ENCODE data around the gene BAIAP3. TPM values are rescaled to one million over a fixed set of nuclear protein-coding genes. Genes with fewer than 3 reads are reported as not detected.
"Not testable (repeated sequence)": the region's sequence is repeated elsewhere in the genome, so short reads cannot be mapped to it uniquely, and the experiment has no call there.

The BAIAP3 gene
- polyA plus RNA-seq, 1 donor from 2014 or later = 26.0 TPM

DNA sequence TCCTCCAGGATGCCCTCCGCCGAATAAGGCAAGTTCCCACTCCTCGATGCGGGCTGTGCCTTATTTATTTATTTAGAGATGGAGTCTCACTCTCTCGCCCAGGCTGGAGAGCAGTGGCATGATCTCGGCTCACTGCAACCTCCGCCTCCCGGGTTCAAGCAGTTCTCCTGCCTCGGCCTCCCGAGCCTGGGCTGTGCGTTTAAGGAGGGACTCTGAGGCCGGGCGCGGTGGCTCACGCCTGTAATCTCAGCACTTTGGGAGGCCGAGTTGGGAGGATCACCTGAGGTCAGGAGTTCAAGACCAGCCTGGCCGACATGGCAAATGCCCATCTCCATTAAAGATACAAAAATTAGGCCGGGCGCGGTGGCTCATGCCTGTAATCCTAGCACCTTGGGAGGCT lies 5.3 kb upstream of the BAIAP3 start:
- Mint-ChIP-seq H3K4me1 (peaks cover 13 to 28% (median 20%) of the 10 kb centered on the region in 3 donors), H3K4me3 (peak overlapping the region in 1 of 4 donors; percentile 40), H3K27ac (peak overlapping the region in 2 of 3 donors; percentile 95 to 99)
- not testable (repeated sequence) for H3K36me3 Mint-ChIP-seq, H3K27me3 Mint-ChIP-seq, H3K9me3 Mint-ChIP-seq

DNA sequence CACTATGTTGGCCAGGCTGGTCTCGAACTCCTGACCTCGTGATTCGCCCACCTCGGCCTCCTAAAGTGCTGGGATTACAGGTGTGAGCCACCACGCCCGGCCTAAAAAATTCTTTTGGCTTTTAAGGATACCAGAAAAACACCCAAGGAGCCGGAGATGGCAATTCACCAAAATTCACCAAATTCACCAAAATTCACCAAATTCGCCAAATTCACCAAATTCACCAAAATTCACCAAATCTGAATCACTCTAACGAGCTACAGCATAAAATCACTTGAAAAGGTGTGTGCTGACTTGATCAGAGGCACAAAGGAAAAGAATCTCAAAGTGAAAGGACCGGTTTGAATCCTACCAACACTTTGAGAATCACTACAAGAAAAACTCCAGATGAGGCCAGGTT lies 4.5 kb upstream of the BAIAP3 start:
- H3K9me3 Mint-ChIP-seq, H3K36me3 Mint-ChIP-seq, H3K27me3 Mint-ChIP-seq: not testable (repeated sequence)
- H3K4me1 Mint-ChIP-seq = peaks cover 13 to 28% (median 20%) of the 10 kb centered on the region in 3 donors
- H3K27ac Mint-ChIP-seq = peak overlapping the region; percentile 57 to 99 (median 78)
- peak overlapping the region in 2 of 4 donors; percentile 22 to 57 for H3K4me3 Mint-ChIP-seq

DNA sequence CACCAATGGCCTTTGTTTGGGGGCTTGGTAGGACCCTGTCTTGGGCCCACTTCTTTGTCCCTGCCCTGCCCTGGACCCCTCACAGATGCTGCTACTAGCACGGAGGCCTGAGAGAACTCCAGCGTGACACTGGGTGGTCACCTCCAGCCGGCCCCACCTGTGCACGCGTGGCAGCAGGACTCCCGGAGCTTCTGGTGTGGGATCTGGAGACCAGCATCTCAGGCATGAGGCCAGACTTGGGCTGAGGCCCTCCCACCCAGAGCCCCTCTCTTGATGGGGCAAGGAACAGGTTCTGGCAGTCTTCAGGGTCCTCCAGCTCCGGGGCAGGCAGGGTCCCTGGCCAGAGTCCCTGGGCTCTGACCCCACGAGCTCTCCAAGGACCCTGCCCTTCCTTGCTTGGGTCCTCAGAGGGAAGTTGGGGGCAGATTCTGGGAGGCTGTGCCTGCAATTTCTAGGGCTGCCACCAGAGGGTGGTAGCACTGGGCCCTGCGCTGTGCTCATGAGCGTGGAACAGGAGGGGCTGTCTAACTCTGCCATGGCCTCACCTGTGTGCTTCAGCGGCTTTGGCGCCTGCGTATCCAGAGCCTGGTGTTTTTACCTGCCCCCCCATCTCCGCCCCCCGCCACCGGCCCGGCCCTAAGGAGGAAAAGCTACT lies 3.1 kb upstream of the BAIAP3 start:
- H3K4me3 Mint-ChIP-seq = peak overlapping the region in 3 of 4 donors; percentile 45 to 93 (median 65)
- H3K27me3 Mint-ChIP-seq = peaks cover 16% of the 10 kb centered on the region
- H3K4me1 Mint-ChIP-seq = peaks cover 13 to 30% (median 24%) of the 10 kb centered on the region in 3 donors
- H3K27ac Mint-ChIP-seq = peak overlapping the region in 2 of 3 donors; percentile 76 to 98
- H3K9me3 Mint-ChIP-seq = no peaks in the 10 kb centered on the region
- H3K36me3 Mint-ChIP-seq = peaks cover 3% of the 10 kb centered on the region

DNA sequence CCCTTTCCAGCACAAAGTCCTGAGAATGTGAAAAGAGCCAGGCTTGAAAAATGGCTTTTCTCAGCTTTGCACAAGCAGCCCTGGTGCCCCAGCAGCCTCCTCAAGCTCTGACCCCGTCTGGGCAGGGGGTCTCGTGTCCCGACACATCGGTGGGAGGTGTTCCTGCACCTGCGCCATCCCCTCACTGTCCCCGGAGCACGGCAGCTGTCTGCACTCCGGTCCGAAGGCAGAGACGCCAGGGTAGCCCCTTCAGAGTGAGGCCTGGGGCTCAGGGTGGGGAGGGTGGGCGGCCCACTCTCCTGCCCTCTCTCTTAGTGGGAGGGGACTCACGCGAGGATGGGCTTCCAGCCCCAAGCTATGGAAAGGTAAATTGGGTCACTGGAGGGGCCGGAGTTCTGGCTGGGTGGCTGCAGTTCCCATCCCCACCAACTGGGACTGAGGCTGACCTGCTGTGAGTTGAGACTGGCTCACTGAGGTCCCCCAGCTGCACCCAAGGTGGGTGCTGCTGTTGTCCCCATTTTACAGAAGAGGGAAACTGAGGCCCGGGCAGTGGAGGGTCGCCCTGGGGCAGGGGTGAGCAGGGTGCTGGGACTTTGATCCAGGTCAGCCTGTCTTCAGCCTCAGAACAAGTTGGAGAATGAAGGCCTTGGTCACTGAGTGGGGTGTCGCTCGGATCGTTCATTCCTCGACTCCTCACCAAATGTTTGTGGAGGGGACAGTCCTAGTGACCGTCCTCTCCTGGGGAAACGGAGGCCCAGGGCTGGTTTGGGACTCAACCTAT lies 2.3 kb upstream of the BAIAP3 start:
- Mint-ChIP-seq H3K27ac (peak overlapping the region; percentile 98 to 100 (median 98)), H3K27me3 (peaks cover 16% of the 10 kb centered on the region), H3K36me3 (peaks cover 3% of the 10 kb centered on the region), H3K9me3 (no peaks in the 10 kb centered on the region), H3K4me3 (peak overlapping the region; percentile 83 to 94 (median 93)), H3K4me1 (peaks cover 13 to 27% (median 24%) of the 10 kb centered on the region in 3 donors)

- Mint-ChIP-seq H3K27ac (peak overlapping the region; percentile 98 to 100 (median 98)), H3K9me3 (no peaks in the 10 kb centered on the region), H3K4me1 (peaks cover 6 to 23% (median 21%) of the 10 kb centered on the region in 3 donors), H3K36me3 (peaks cover 3% of the 10 kb centered on the region), H3K4me3 (peak overlapping the region; percentile 83 to 94 (median 93)), H3K27me3 (peaks cover 16% of the 10 kb centered on the region)
Observed at GRCh38 chr16:1331712-1332617, 1.5 kb upstream of the BAIAP3 start.

GRCh38 chr16:1332618-1333148 lies 762 bp upstream of the BAIAP3 start:
- Mint-ChIP-seq H3K36me3 (peaks cover 3% of the 10 kb centered on the region), H3K9me3 (no peaks in the 10 kb centered on the region), H3K27ac (peak overlapping the region; percentile 98 to 100 (median 98)), H3K4me3 (peak overlapping the region; percentile 83 to 94 (median 93)), H3K27me3 (peaks cover 16% of the 10 kb centered on the region), H3K4me1 (peaks cover 6 to 23% (median 21%) of the 10 kb centered on the region in 3 donors)

DNA sequence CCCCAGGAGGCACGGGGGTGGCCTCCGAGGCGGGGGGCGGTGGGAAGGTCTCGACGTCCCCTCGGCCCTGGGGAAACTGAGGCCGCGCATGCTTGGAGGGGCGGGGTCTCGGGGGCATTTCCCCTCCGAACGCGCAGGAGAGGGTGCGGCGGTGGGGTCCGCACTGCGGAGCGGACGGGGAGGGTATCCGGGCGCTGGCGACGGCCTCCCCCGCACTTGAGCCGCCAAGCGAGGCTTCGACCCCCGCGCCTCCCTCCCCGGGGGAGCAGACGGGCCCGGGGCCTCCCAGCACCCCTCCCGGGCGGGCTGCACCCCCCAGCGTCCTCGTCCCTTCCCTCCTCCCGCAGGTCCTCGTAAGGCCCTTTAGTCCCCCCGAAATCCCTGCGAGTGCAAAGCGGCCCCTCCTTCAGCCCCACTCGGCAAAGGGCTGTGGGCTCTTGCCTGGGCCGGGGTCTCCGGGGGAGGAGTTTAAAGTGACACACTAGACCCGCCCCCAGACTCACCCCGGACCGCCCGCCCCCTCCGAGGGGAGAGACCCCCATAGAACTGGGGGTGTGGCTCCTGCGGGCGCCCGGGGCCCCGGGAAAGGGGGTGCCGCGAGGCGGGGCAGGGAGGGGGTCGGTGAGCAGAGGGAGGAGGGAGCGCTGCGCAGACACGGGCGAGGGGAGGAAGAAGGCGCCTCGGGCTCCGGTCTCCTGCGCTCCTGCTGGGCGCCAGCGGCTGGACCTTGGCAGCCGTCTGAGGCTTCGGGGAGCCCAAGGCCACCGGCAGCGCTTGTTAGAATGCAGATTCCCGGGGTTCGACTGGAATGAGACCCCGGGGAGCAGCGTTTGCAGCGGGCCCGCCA lies 632 bp downstream of the BAIAP3 start:
- Mint-ChIP-seq H3K9me3 (no peaks in the 10 kb centered on the region), H3K4me3 (peak overlapping the region; percentile 68 to 88 (median 72)), H3K36me3 (peaks cover 3% of the 10 kb centered on the region), H3K27me3 (peaks cover 16% of the 10 kb centered on the region), H3K4me1 (peaks cover 6 to 23% (median 20%) of the 10 kb centered on the region in 3 donors), H3K27ac (peak overlapping the region in 2 of 3 donors; percentile 71 to 83)

DNA sequence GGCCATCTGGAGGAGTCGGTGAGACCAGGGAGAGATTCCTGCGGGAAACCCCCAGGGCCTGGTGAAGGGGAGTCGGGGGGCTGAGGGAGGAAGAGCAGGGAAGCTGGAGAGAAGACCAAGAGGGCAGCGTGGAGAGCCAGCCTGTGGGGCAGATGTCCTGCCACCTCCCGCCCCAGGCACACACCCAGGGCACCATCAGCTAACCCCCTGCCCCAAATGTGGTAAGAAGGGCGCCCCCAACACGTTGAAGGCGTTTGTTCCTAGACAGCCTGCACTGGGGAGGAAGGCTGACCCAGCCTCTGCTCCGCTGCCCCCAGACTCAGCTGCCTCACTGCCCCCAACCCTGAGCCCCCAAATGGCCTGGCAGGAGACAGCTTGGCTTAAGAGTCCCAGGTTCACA lies 1.3 kb downstream of the BAIAP3 start:
- H3K27me3 Mint-ChIP-seq = peaks cover 16% of the 10 kb centered on the region
- peaks cover 6 to 23% (median 17%) of the 10 kb centered on the region in 3 donors for H3K4me1 Mint-ChIP-seq
- H3K4me3 Mint-ChIP-seq = peak overlapping the region in 3 of 4 donors; percentile 68 to 88 (median 75)
- H3K27ac Mint-ChIP-seq = peak overlapping the region in 2 of 3 donors; percentile 83 to 86
- no peaks in the 10 kb centered on the region for H3K9me3 Mint-ChIP-seq
- peaks cover 3% of the 10 kb centered on the region for H3K36me3 Mint-ChIP-seq

DNA sequence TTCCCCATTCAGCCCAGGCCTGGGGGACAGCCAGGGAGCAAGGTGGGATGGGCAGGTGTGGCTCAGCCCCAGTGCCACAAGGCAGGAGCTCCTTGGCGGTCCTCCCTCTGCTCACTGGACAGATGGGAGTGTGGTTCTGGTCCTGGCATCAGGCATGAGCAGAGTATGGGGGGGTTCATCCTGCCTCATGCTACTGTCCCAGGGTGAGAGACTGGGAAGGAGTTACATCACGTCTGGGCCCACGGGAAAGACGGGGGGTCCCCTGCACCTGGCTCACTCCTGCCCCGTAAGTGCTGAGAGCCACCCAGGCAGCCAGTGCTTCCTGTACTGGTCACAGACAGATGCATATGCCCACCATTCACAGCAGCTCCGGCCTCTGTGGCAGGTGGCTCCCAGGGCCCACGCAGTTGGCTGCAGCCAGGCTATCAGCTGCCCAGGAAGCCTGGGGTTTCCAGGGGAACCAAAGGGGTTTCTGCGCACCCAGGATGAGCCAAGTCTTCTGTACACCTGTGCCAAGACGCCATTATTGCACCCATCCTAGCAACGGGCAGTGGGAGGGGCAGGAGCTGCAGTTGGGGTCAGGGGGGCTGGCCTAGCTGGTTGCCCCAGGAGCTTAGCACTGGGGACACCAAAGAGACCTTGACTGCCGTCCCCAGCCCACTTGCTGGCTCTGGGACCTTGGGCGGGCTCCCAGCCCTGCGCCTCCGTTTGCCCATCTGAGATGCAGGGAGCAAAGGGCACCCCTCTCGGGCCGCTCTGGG lies 1.9 kb downstream of the BAIAP3 start:
- Mint-ChIP-seq H3K9me3 (no peaks in the 10 kb centered on the region), H3K27me3 (peaks cover 16% of the 10 kb centered on the region), H3K4me3 (peak overlapping the region; percentile 60 to 88 (median 72)), H3K36me3 (peaks cover 3% of the 10 kb centered on the region), H3K4me1 (peaks cover 6 to 23% (median 17%) of the 10 kb centered on the region in 3 donors), H3K27ac (peak overlapping the region; percentile 80 to 86 (median 83))

DNA sequence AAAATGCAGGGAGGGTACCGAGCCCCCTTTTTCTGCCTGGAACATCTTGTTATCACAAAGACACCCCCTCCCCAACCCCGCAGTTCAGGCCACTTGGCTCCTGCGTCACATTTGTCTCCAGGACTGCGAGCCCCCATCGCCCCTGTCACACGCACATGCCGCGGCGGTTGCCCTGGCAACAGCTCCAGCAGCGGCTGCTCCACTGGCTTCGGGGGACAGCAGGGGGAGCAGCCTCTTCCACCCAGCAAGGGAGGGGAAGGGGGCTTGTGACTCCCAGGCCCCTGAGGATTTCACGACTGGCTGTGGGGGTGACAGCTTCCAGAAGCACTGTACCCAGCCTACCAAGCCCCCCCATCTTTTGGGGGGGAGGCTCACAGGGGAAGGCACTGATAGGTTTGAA lies 2.6 kb downstream of the BAIAP3 start:
- H3K4me3 Mint-ChIP-seq = peak overlapping the region in 2 of 4 donors; percentile 37 to 75
- H3K27me3 Mint-ChIP-seq = peaks cover 16% of the 10 kb centered on the region
- peaks cover 6 to 24% (median 17%) of the 10 kb centered on the region in 3 donors for H3K4me1 Mint-ChIP-seq
- H3K36me3 Mint-ChIP-seq = peaks cover 3% of the 10 kb centered on the region
- H3K27ac Mint-ChIP-seq = peak overlapping the region; percentile 80 to 86 (median 83)
- H3K9me3 Mint-ChIP-seq = no peaks in the 10 kb centered on the region

DNA sequence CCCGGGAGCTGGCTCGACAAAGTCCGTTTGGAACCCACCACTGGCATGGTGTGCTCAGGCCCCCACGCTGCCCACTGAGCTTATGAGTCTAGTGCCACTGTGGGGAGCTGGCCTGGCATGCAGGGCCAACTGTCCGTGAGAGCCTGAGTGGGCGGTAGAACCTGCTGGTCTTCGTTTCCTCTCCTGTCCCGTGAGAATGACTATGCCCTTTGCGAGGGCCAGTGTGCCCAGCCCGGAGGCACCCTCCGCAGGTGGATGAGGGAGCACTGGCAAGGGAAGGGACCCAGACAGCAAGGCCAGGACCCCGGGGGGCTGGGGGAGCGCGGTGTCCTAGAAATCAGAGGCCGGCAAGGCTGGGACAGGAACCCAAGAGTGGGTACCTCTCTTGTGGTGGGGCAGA lies 3.2 kb downstream of the BAIAP3 start:
- H3K36me3 Mint-ChIP-seq = peaks cover 2% of the 10 kb centered on the region
- H3K4me1 Mint-ChIP-seq = peaks cover 4 to 19% (median 13%) of the 10 kb centered on the region in 3 donors
- H3K27ac Mint-ChIP-seq = peak overlapping the region; percentile 59 to 83 (median 76)
- peaks cover 13% of the 10 kb centered on the region for H3K27me3 Mint-ChIP-seq
- H3K9me3 Mint-ChIP-seq = no peaks in the 10 kb centered on the region
- H3K4me3 Mint-ChIP-seq = peak overlapping the region in 3 of 4 donors; percentile 60 to 75 (median 63)

GRCh38 chr16:1337486-1337885 lies 4.0 kb downstream of the BAIAP3 start:
- Mint-ChIP-seq H3K27ac (peak overlapping the region in 2 of 3 donors; percentile 27 to 83), H3K36me3 (no peaks in the 10 kb centered on the region), H3K9me3 (no peaks in the 10 kb centered on the region), H3K27me3 (peaks cover 10% of the 10 kb centered on the region), H3K4me3 (peak overlapping the region in 1 of 4 donors; percentile 75), H3K4me1 (peaks cover 3 to 22% (median 14%) of the 10 kb centered on the region in 3 donors)
